Activated CD4-positive, alpha-beta T cell treated with anti-CD3 and anti-CD28 coated beads, Interleukin-2, amount 10 ng/mL, durations not matched to agents 24 days and 14 days (primary cell): ENCODE results near the gene TMEM187. TPM values are rescaled to one million over a fixed set of nuclear protein-coding genes. Genes with fewer than 3 reads are reported as not detected.

Experiments used
- DNase-seq: peaks from one replicate; pipeline ENCODE4 v3.0.0; 2022
- H3K27ac Mint-ChIP-seq: one replicate; pipeline ENCODE4 v1.8.0; 2022; ENCODE audit warnings: mild to moderate bottlenecking, mixed read lengths
- H3K27me3 Mint-ChIP-seq: one replicate; pipeline ENCODE4 v1.8.0; 2022; ENCODE audit warnings: mixed read lengths
- H3K36me3 Mint-ChIP-seq: one replicate; pipeline ENCODE4 v1.8.0; 2022; ENCODE audit warnings: low read depth, mild to moderate bottlenecking, mixed read lengths
- H3K4me1 Mint-ChIP-seq: one replicate; pipeline ENCODE4 v1.8.0; 2021; ENCODE audit warnings: mixed read lengths
- H3K4me3 Mint-ChIP-seq: one replicate; pipeline ENCODE4 v1.8.0; 2022; ENCODE audit warnings: mild to moderate bottlenecking, moderate library complexity, mixed read lengths
- H3K9me3 Mint-ChIP-seq: one replicate; pipeline ENCODE4 v1.8.0; 2021; ENCODE audit warnings: mixed read lengths
- intact Hi-C: fragments of 100-400 bp; cut with micrococcal nuclease; formaldehyde crosslinking; loops from one replicate; pipeline ENCODE4 v1.15.1; 2023
- total RNA-seq: library from RNA; stranded (reverse); gene quantifications from 2 replicates; pipeline ENCODE4 v1.2.3, GENCODE V29; 2022

TMEM187 gene
- total RNA-seq, 1 donor from 2014 or later = 3.8 TPM

- peak; percentile 83 for DNase-seq
Measured at GRCh38 chrX:153967536-153968224, 4.9 kb upstream of the TMEM187 start.

GRCh38 chrX:153968255-153968654 is 4.3 kb upstream of the TMEM187 start:
- peaks cover 25% of the 10 kb centered on the region for H3K4me1 Mint-ChIP-seq
- no peak for DNase-seq
- peak overlapping the region; percentile 91 for H3K27ac Mint-ChIP-seq
- intact Hi-C loops = no loop called here
- no peaks in the 10 kb centered on the region for H3K27me3 Mint-ChIP-seq
- no peaks in the 10 kb centered on the region for H3K9me3 Mint-ChIP-seq
- peaks cover 17% of the 10 kb centered on the region for H3K36me3 Mint-ChIP-seq
- peak overlapping the region; percentile 98 for H3K4me3 Mint-ChIP-seq

More at GRCh38 chrX:153967536-153968224, 4.9 kb upstream of the TMEM187 start:
- Mint-ChIP-seq H3K36me3 (peaks cover 17% of the 10 kb centered on the region), H3K27me3 (no peaks in the 10 kb centered on the region), H3K27ac (peak overlapping the region; percentile 91), H3K9me3 (no peaks in the 10 kb centered on the region), H3K4me3 (peak overlapping the region; percentile 98), H3K4me1 (peaks cover 22% of the 10 kb centered on the region)
- intact Hi-C loops = no loop called here

GRCh38 chrX:153968754-153969124 is 3.8 kb upstream of the TMEM187 start:
- Mint-ChIP-seq H3K27me3 (no peaks in the 10 kb centered on the region), H3K9me3 (no peaks in the 10 kb centered on the region), H3K27ac (peak overlapping the region; percentile 91), H3K36me3 (peaks cover 17% of the 10 kb centered on the region), H3K4me3 (peak overlapping the region; percentile 98), H3K4me1 (peaks cover 28% of the 10 kb centered on the region)
- intact Hi-C loops = no loop called here
- peak; percentile 79 for DNase-seq

GRCh38 chrX:153969125-153969903 is 3.2 kb upstream of the TMEM187 start:
- Mint-ChIP-seq H3K4me3 (peak overlapping the region; percentile 98), H3K36me3 (peaks cover 17% of the 10 kb centered on the region), H3K4me1 (peaks cover 32% of the 10 kb centered on the region), H3K9me3 (no peaks in the 10 kb centered on the region), H3K27me3 (no peaks in the 10 kb centered on the region), H3K27ac (peak overlapping the region; percentile 91)
- peak; percentile 64 for DNase-seq
- intact Hi-C loops = no loop called here

GRCh38 chrX:153969904-153970356 is 2.6 kb upstream of the TMEM187 start:
- intact Hi-C loops = loop anchor here (2.0 to 5.0 kb wide), 3 partner anchors 51 to 245 kb away; partner anchors contain the start of genes ABCD1, BCAP31 and MECP2
- DNase-seq = peak; percentile 78
- H3K4me3 Mint-ChIP-seq = peak overlapping the region; percentile 98
- H3K27me3 Mint-ChIP-seq = no peaks in the 10 kb centered on the region
- H3K36me3 Mint-ChIP-seq = peaks cover 17% of the 10 kb centered on the region
- no peaks in the 10 kb centered on the region for H3K9me3 Mint-ChIP-seq
- peak overlapping the region; percentile 84 for H3K27ac Mint-ChIP-seq
- peaks cover 37% of the 10 kb centered on the region for H3K4me1 Mint-ChIP-seq

- peak overlapping the region; percentile 98 for H3K4me3 Mint-ChIP-seq
- intact Hi-C loops = loop anchor here (2.0 to 5.0 kb wide), 3 partner anchors 50 to 246 kb away; partner anchors contain the start of genes ABCD1, BCAP31 and MECP2
- H3K9me3 Mint-ChIP-seq = no peaks in the 10 kb centered on the region
- peak overlapping the region; percentile 100 for H3K27ac Mint-ChIP-seq
- H3K36me3 Mint-ChIP-seq = peaks cover 17% of the 10 kb centered on the region
- DNase-seq = peak; percentile 77
- H3K27me3 Mint-ChIP-seq = no peaks in the 10 kb centered on the region
- peaks cover 35% of the 10 kb centered on the region for H3K4me1 Mint-ChIP-seq
Measured at GRCh38 chrX:153970357-153971123, 2.0 kb upstream of the TMEM187 start.

- peak overlapping the region; percentile 98 for H3K4me3 Mint-ChIP-seq
- peak; percentile 96 for DNase-seq
- peaks cover 35% of the 10 kb centered on the region for H3K4me1 Mint-ChIP-seq
- H3K36me3 Mint-ChIP-seq = peaks cover 17% of the 10 kb centered on the region
- H3K27me3 Mint-ChIP-seq = no peaks in the 10 kb centered on the region
- intact Hi-C loops = loop anchor here (2.0 to 5.0 kb wide), 3 partner anchors 50 to 246 kb away; partner anchors contain the start of genes ABCD1, BCAP31 and MECP2
- no peaks in the 10 kb centered on the region for H3K9me3 Mint-ChIP-seq
- peak overlapping the region; percentile 100 for H3K27ac Mint-ChIP-seq
Measured at GRCh38 chrX:153971124-153971449, 1.5 kb upstream of the TMEM187 start.

GRCh38 chrX:153971450-153972367 is 845 bp upstream of the TMEM187 start, which contains the start of gene HCFC1:
Gene HCFC1 (minus strand): TSS chrX:153971818. CDS start chrX:153970840, 978 bp downstream.
- intact Hi-C loops = loop anchor here (1.0 to 5.0 kb wide), 6 partner anchors 10 to 398 kb away; partner anchors contain the start of genes ABCD1, BCAP31 and MECP2
- H3K36me3 Mint-ChIP-seq = peaks cover 17% of the 10 kb centered on the region
- H3K4me1 Mint-ChIP-seq = peaks cover 30% of the 10 kb centered on the region
- peak; percentile 96 for DNase-seq
- no peaks in the 10 kb centered on the region for H3K9me3 Mint-ChIP-seq
- peak within 1 kb of the TSS; percentile 98 for H3K4me3 Mint-ChIP-seq
- H3K27me3 Mint-ChIP-seq = no peaks in the 10 kb centered on the region
- peak within 1 kb of the TSS; percentile 100 for H3K27ac Mint-ChIP-seq

- H3K36me3 Mint-ChIP-seq = peaks cover 7% of the 10 kb centered on the region
- peak; percentile 60 for DNase-seq
- H3K4me1 Mint-ChIP-seq = peaks cover 17% of the 10 kb centered on the region
- peak overlapping the region; percentile 90 for H3K4me3 Mint-ChIP-seq
- peak overlapping the region; percentile 98 for H3K27ac Mint-ChIP-seq
- H3K27me3 Mint-ChIP-seq = no peaks in the 10 kb centered on the region
- no peaks in the 10 kb centered on the region for H3K9me3 Mint-ChIP-seq
- intact Hi-C loops = loop anchor here (5.0 kb wide), 1 partner anchor 124 kb away; the partner anchor contains the start of gene MECP2
Measured at GRCh38 chrX:153973127-153974002, 811 bp downstream of the TMEM187 start.

GRCh38 chrX:153974003-153974725 is 1.6 kb downstream of the TMEM187 start:
- H3K4me3 Mint-ChIP-seq = peak overlapping the region; percentile 90
- peaks cover 5% of the 10 kb centered on the region for H3K36me3 Mint-ChIP-seq
- H3K9me3 Mint-ChIP-seq = no peaks in the 10 kb centered on the region
- H3K27me3 Mint-ChIP-seq = no peaks in the 10 kb centered on the region
- intact Hi-C loops = loop anchor here (5.0 kb wide), 1 partner anchor 123 kb away; the partner anchor contains the start of gene MECP2
- H3K4me1 Mint-ChIP-seq = peaks cover 17% of the 10 kb centered on the region
- DNase-seq = peak; percentile 59
- H3K27ac Mint-ChIP-seq = peak overlapping the region; percentile 92

GRCh38 chrX:153974726-153975286 is 2.3 kb downstream of the TMEM187 start:
- Mint-ChIP-seq H3K27me3 (no peaks in the 10 kb centered on the region), H3K9me3 (no peaks in the 10 kb centered on the region), H3K27ac (peak overlapping the region; percentile 92), H3K4me3 (peak overlapping the region; percentile 90), H3K36me3 (no peaks in the 10 kb centered on the region), H3K4me1 (peaks cover 15% of the 10 kb centered on the region)
- no peak for DNase-seq
- intact Hi-C loops = loop anchor here (5.0 kb wide), 1 partner anchor 122 kb away; the partner anchor contains the start of gene MECP2
